ENCODE results near the gene DYNLT4.
"Not testable (repeated sequence)": the region's sequence is repeated elsewhere in the genome, so short reads cannot be mapped to it uniquely, and the experiment has no call there.

Gene DYNLT4

GRCh38 chr1:44806704-44807363 is at the start of gene DYNLT4:
DYNLT4 (minus strand) TSS chr1:44807351; CDS start chr1:44806668, 683 bp downstream.
- DNase-seq: no peak

- DNase-seq: no peak
Measured at GRCh38 chr1:44855742-44856141, 48.6 kb upstream of the DYNLT4 start.

- DNase-seq: no peak
Measured at GRCh38 chr1:44854970-44855369, 47.8 kb upstream of the DYNLT4 start.

GRCh38 chr1:44853201-44853600 is 46.0 kb upstream of the DYNLT4 start:
- no peak for DNase-seq

- no peak for DNase-seq
Measured at GRCh38 chr1:44851308-44851707, 44.2 kb upstream of the DYNLT4 start.

- DNase-seq: no peak
Measured at GRCh38 chr1:44849575-44850132, 42.5 kb upstream of the DYNLT4 start.

- no peak for DNase-seq
Measured at GRCh38 chr1:44848456-44849181, 41.5 kb upstream of the DYNLT4 start.

- no peak for DNase-seq
Measured at GRCh38 chr1:44847845-44848244, 40.7 kb upstream of the DYNLT4 start.

GRCh38 chr1:44846985-44847384 is 39.8 kb upstream of the DYNLT4 start:
- no peak for DNase-seq

- DNase-seq: peak; percentile 37
Measured at GRCh38 chr1:44842862-44843655, 35.9 kb upstream of the DYNLT4 start, which contains the start of gene PTCH2. PTCH2 (minus strand) TSS chr1:44843253; CDS start chr1:44842932, 321 bp downstream.

GRCh38 chr1:44842486-44842861 is 35.3 kb upstream of the DYNLT4 start:
- DNase-seq: no peak

GRCh38 chr1:44839576-44839975 is 32.4 kb upstream of the DYNLT4 start:
- no peak for DNase-seq

GRCh38 chr1:44838294-44838693 is 31.1 kb upstream of the DYNLT4 start:
- DNase-seq: not testable (repeated sequence)

GRCh38 chr1:44835738-44836675 is 28.9 kb upstream of the DYNLT4 start:
- DNase-seq: peak; percentile 90

- no peak for DNase-seq
Measured at GRCh38 chr1:44834328-44834727, 27.2 kb upstream of the DYNLT4 start.

- no peak for DNase-seq
Measured at GRCh38 chr1:44832056-44832705, 25.0 kb upstream of the DYNLT4 start.

GRCh38 chr1:44831516-44831915 is 24.4 kb upstream of the DYNLT4 start:
- no peak for DNase-seq

GRCh38 chr1:44830900-44831304 is 23.8 kb upstream of the DYNLT4 start:
- no peak for DNase-seq

GRCh38 chr1:44829506-44830384 is 22.6 kb upstream of the DYNLT4 start:
- no peak for DNase-seq

- DNase-seq: no peak
Measured at GRCh38 chr1:44828841-44829440, 21.8 kb upstream of the DYNLT4 start.

Data from activated CD8-positive, alpha-beta memory T cell treated with anti-CD3 and anti-CD28 coated beads, Interleukin-2, amount 50 U/mL, for 4 hours (primary cell).